Measurements from ENCODE around the gene LIPI. TPM values are rescaled to one million over a fixed set of nuclear protein-coding genes. Genes with fewer than 3 reads are reported as not detected.

LIPI gene
- total and polyA plus RNA-seq, 2 of the 13 experiments (the other 11 are each of a cell fraction or from before 2014, with no cell fraction given) = not detected

DNA sequence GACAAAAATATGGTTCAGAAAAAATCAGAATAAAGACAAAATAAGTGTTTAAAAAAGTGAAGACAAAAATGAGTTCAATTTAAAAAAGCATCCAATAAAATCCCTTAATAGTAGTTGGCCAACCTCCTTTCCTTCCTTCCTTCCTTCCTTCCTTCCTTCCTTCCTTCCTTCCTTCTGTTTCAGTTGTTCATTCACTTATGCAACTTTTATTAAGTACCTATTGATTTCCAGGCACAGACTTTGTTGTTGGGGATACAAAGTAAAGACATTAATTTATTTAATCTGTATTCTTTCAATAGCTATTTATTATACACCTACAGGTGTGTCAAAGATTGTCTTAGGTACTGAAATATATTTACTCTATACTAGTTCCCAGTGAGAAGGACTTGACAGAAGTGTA lies 2.4 kb upstream of the LIPI start (continued):
- TF ChIP-seq, protein P1, sequence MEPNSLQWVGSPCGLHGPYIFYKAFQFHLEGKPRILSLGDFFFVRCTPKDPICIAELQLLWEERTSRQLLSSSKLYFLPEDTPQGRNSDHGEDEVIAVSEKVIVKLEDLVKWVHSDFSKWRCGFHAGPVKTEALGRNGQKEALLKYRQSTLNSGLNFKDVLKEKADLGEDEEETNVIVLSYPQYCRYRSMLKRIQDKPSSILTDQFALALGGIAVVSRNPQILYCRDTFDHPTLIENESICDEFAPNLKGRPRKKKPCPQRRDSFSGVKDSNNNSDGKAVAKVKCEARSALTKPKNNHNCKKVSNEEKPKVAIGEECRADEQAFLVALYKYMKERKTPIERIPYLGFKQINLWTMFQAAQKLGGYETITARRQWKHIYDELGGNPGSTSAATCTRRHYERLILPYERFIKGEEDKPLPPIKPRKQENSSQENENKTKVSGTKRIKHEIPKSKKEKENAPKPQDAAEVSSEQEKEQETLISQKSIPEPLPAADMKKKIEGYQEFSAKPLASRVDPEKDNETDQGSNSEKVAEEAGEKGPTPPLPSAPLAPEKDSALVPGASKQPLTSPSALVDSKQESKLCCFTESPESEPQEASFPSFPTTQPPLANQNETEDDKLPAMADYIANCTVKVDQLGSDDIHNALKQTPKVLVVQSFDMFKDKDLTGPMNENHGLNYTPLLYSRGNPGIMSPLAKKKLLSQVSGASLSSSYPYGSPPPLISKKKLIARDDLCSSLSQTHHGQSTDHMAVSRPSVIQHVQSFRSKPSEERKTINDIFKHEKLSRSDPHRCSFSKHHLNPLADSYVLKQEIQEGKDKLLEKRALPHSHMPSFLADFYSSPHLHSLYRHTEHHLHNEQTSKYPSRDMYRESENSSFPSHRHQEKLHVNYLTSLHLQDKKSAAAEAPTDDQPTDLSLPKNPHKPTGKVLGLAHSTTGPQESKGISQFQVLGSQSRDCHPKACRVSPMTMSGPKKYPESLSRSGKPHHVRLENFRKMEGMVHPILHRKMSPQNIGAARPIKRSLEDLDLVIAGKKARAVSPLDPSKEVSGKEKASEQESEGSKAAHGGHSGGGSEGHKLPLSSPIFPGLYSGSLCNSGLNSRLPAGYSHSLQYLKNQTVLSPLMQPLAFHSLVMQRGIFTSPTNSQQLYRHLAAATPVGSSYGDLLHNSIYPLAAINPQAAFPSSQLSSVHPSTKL (CRISPR knock-in tag; IDR thresholded peaks at IDR 0.05) = no peak
- no peak for TF ChIP-seq SSRP1 (CRISPR knock-in tag; IDR thresholded peaks at IDR 0.05)

DNA sequence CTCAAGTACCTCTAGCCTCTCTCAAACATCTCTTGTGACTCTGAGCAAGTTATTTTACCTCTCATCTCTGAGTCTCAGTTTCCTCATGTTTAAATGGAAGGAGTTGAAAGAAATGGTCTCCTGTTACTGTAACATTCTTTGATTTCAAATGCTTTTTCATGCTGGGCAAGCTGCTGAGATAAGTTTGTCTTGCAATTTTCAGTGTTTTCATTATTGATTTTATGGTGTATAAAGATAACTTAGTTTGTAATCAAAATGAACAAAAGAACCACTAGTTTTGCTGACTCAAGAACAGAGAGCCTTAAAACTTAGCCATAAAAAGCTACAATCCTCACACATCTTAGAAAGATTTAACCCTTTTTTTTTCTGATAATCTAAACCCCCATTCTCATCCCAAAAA lies 4.5 kb downstream of the LIPI start:
- Histone ChIP-seq H3K27ac (ENCODE audit: extremely low read length, insufficient read depth, low read length) (no peak overlapping the region), H3K4me2 (ENCODE audit: low read depth, low read length) (no peak overlapping the region), H3K9ac (ENCODE audit: insufficient read depth, low read depth, low read length) (no peak overlapping the region), H3K27me3 (ENCODE audit: control insufficient read depth in 1 of 2, insufficient read depth in 2 of 2, low read length in 2 of 2) (no peaks in the 10 kb centered on the region), H3K9me3 (ENCODE audit: low read length) (no peaks in the 10 kb centered on the region), H3K36me3 (replicated peaks in 1 of 2; ENCODE audit: control insufficient read depth in 1 of 2, insufficient read depth in 2 of 2, low read length in 2 of 2) (no peaks in the 10 kb centered on the region), H2AFZ (ENCODE audit: low read length) (no peak overlapping the region), H3K79me2 (ENCODE audit: insufficient read depth, low read length) (no peaks in the 10 kb centered on the region), H4K20me1 (ENCODE audit: insufficient read depth, low read length) (no peaks in the 10 kb centered on the region), H3K4me3 (replicated peaks in 1 of 3; ENCODE audit: insufficient read depth in 1 of 3, low read depth in 2 of 3, low read length in 3 of 3) (no peak overlapping the region), H3K4me1 (ENCODE audit: insufficient read depth, low read length) (no peaks in the 10 kb centered on the region)
- ChIA-PET POLR2A (no interaction called here), CTCF (ENCODE audit: low intra/inter-chr PET ratio, low total read pairs) (no interaction called here)
- no peak for ATAC-seq
- FAIRE-seq = no peak
- no peak for DNase-seq (ENCODE audit: low spot score)
- BruUV-seq (replicated peaks) = no TSS peak
- in situ Hi-C loops (cut with HindIII; ENCODE audit: extremely low pct_ligation_motif_present, low pct_unique_long_range_greater_than_20kb) = no loop called here
- no peak for TF ChIP-seq ZKSCAN5 (CRISPR knock-in tag; IDR thresholded peaks at IDR 0.05)
- TF ChIP-seq ZNF225 (CRISPR knock-in tag; IDR thresholded peaks at IDR 0.05) = no peak
- TF ChIP-seq RXRA (CRISPR knock-in tag; IDR thresholded peaks at IDR 0.05) = no peak
- TF ChIP-seq ZNF329 (CRISPR knock-in tag; IDR thresholded peaks at IDR 0.05; ENCODE audit: low read depth) = no peak
- TF ChIP-seq ELF1 (CRISPR knock-in tag; IDR thresholded peaks at IDR 0.05) = no peak
- TF ChIP-seq ELF3 (CRISPR knock-in tag; IDR thresholded peaks at IDR 0.05) = no peak
- no peak for TF ChIP-seq PAF1 (CRISPR knock-in tag; IDR thresholded peaks at IDR 0.05)
- TF ChIP-seq ZNF768 (CRISPR knock-in tag; IDR thresholded peaks at IDR 0.05) = no peak
- TF ChIP-seq, protein P2, sequence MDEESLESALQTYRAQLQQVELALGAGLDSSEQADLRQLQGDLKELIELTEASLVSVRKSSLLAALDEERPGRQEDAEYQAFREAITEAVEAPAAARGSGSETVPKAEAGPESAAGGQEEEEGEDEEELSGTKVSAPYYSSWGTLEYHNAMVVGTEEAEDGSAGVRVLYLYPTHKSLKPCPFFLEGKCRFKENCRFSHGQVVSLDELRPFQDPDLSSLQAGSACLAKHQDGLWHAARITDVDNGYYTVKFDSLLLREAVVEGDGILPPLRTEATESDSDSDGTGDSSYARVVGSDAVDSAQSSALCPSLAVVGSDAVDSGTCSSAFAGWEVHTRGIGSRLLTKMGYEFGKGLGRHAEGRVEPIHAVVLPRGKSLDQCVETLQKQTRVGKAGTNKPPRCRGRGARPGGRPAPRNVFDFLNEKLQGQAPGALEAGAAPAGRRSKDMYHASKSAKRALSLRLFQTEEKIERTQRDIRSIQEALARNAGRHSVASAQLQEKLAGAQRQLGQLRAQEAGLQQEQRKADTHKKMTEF (CRISPR knock-in tag; IDR thresholded peaks at IDR 0.05) = no peak
- TF ChIP-seq AKAP8 (CRISPR knock-in tag; IDR thresholded peaks at IDR 0.05) = no peak
- TF ChIP-seq ZNF326 (CRISPR knock-in tag; IDR thresholded peaks at IDR 0.05; ENCODE audit: borderline replicate concordance) = no peak
- TF ChIP-seq, protein P3, sequence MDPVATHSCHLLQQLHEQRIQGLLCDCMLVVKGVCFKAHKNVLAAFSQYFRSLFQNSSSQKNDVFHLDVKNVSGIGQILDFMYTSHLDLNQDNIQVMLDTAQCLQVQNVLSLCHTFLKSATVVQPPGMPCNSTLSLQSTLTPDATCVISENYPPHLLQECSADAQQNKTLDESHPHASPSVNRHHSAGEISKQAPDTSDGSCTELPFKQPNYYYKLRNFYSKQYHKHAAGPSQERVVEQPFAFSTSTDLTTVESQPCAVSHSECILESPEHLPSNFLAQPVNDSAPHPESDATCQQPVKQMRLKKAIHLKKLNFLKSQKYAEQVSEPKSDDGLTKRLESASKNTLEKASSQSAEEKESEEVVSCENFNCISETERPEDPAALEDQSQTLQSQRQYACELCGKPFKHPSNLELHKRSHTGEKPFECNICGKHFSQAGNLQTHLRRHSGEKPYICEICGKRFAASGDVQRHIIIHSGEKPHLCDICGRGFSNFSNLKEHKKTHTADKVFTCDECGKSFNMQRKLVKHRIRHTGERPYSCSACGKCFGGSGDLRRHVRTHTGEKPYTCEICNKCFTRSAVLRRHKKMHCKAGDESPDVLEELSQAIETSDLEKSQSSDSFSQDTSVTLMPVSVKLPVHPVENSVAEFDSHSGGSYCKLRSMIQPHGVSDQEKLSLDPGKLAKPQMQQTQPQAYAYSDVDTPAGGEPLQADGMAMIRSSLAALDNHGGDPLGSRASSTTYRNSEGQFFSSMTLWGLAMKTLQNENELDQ (CRISPR knock-in tag; IDR thresholded peaks at IDR 0.05; ENCODE audit: borderline replicate concordance) = no peak
- intact Hi-C loops (cut with micrococcal nuclease; ENCODE audit: unreplicated experiment) = no loop called here

Measured in HepG2 (cell line).